Measurements from ENCODE around the gene RYR1.

GRCh38 chr19:38405276-38405675, 28.2 kb upstream of the RYR1 start:
- TF ChIP-seq CTCF (conservative IDR thresholded peaks at IDR 0.05; ENCODE audit: low read depth, low read length), result no peak
- no peak for TF ChIP-seq EZH2 (IDR thresholded peaks at IDR 0.05; ENCODE audit: low read length, unreplicated experiment)

Data from PC-3 (cell line).